ENCODE data around the gene ERP27. TPM values are rescaled to one million over a fixed set of nuclear protein-coding genes. Genes with fewer than 3 reads are reported as not detected.

The ERP27 gene
- total and polyA plus RNA-seq, 2 of the 8 experiments (the other 6 are each of a cell fraction or from before 2014, with no cell fraction given): not detected

GRCh38 chr12:14892726-14893505, 45.4 kb downstream of the ERP27 start:
- no peak overlapping the region for H3K4ac ChIP-seq (replicated peaks; ENCODE audit: insufficient read length, low read depth, low read length)
- no peaks in the 10 kb centered on the region for H3K4me1 ChIP-seq (replicated peaks in 1 of 4; ENCODE audit: control insufficient read depth in 3 of 4, insufficient read depth in 4 of 4, low read length in 3 of 4)
- H3K14ac ChIP-seq (ENCODE audit: insufficient read length): no peak overlapping the region
- H3K4me3 ChIP-seq (ENCODE audit: extremely low read depth in 1 of 4, insufficient read depth in 2 of 4, low read depth in 3 of 4, low read length in 4 of 4): no peak overlapping the region
- H4K91ac ChIP-seq (replicated peaks; ENCODE audit: insufficient read length, low read length): no peak overlapping the region
- H4K8ac ChIP-seq (ENCODE audit: extremely low read depth, insufficient read depth, low read length): no peak overlapping the region
- H3K36me3 ChIP-seq (ENCODE audit: control insufficient read depth in 2 of 4, insufficient read depth in 4 of 4, low read length in 3 of 4): no peaks in the 10 kb centered on the region
- no peak overlapping the region for H4K5ac ChIP-seq (ENCODE audit: insufficient read length, low read depth, low read length)
- 89% methylated on average over 7 of the region's 7 CpGs; no CpG with 5 or more reads in 1 of the 2 experiments for WGBS, 2 experiments (ENCODE audit: extremely low coverage in 1 of 2, insufficient coverage in 1 of 2, insufficient read length in 1 of 2, insufficient replicate concordance in 2 of 2, low coverage in 1 of 2, low lambda C conversion rate in 2 of 2, missing lambda C conversion rate in 1 of 2)
- CTCF ChIA-PET (ENCODE audit: partially characterized antibody): interaction anchor here (0.6 to 1.5 kb wide), 7 partner anchors 8 to 118 kb away, joined by 3 to 5 read pairs (median 3); no protein-coding TSS in a partner anchor
- H3K18ac ChIP-seq (ENCODE audit: extremely low read depth, low read length): no peak overlapping the region
- 0 out of 2 replicates have a peak overlapping the region, but pooled peaks have one; percentile 52 for H2AFZ ChIP-seq (ENCODE audit: low read length)
- H3K27ac ChIP-seq (ENCODE audit: low read depth, low read length): no peak overlapping the region
- H3K9me3 ChIP-seq (ENCODE audit: insufficient read depth in 2 of 2, low read depth in 1 of 2, low read length in 1 of 2): no peaks in the 10 kb centered on the region
- H3K9ac ChIP-seq (replicated peaks in 1 of 4; ENCODE audit: extremely low read depth in 1 of 4, low read depth in 3 of 4, low read length in 3 of 4): no peak overlapping the region; a peak in 1 of 7 replicates
- no peak overlapping the region for H3K56ac ChIP-seq (replicated peaks; ENCODE audit: insufficient read length, low read depth, low read length)
- H2AK5ac ChIP-seq (ENCODE audit: low read depth, low read length): no peak overlapping the region
- H2BK20ac ChIP-seq (ENCODE audit: low read length): no peak overlapping the region
- H3K79me1 ChIP-seq (ENCODE audit: low read depth, low read length): no peaks in the 10 kb centered on the region
- TF ChIP-seq RAD21 (IDR thresholded peaks at IDR 0.05 in 1 of 2, conservative IDR thresholded peaks at IDR 0.05 in 1 of 2; ENCODE audit: low read depth in 2 of 2, low read length in 2 of 2) (peak; percentile 2 to 22; a peak in 3 of 4 replicates), SIN3A (conservative IDR thresholded peaks at IDR 0.05 in 1 of 2, IDR thresholded peaks at IDR 0.05 in 1 of 2; ENCODE audit: low read depth in 1 of 2, low read length in 2 of 2) (no peak)
- H4K20me1 ChIP-seq (replicated peaks in 1 of 2; ENCODE audit: control insufficient read depth in 1 of 2, insufficient read depth in 2 of 2, low read length in 2 of 2): no peaks in the 10 kb centered on the region
- no peaks in the 10 kb centered on the region for H3K79me2 ChIP-seq (ENCODE audit: control insufficient read depth in 1 of 2, insufficient read depth in 2 of 2, low read length in 2 of 2)
- H2BK15ac ChIP-seq (ENCODE audit: low read length): no peak overlapping the region
- FAIRE-seq: no peak
- no peak overlapping the region for H3K23ac ChIP-seq (ENCODE audit: insufficient read length)
- DNase-seq (ENCODE audit: low read depth in 1 of 2, low spot score in 2 of 2): no peak
- POLR2A ChIA-PET (ENCODE audit: partially characterized antibody): interaction anchor here (1.1 to 1.5 kb wide), 2 partner anchors 44 to 123 kb away, joined by 3 read pairs; no protein-coding TSS in a partner anchor
- H3K4me2 ChIP-seq (ENCODE audit: insufficient read depth in 1 of 2, low read depth in 2 of 2, low read length in 2 of 2): no peak overlapping the region
- H3K23me2 ChIP-seq (ENCODE audit: low read depth, low read length): no peaks in the 10 kb centered on the region
- no peak overlapping the region for H2BK5ac ChIP-seq (ENCODE audit: low read depth, low read length)
- H2BK120ac ChIP-seq (replicated peaks; ENCODE audit: low read depth, low read length): no peak overlapping the region
- H2BK12ac ChIP-seq (ENCODE audit: low read depth, low read length): no peak overlapping the region
- H3K27me3 ChIP-seq (replicated peaks in 1 of 4; ENCODE audit: control insufficient read depth in 3 of 4, extremely low read depth in 1 of 4, insufficient read depth in 3 of 4, low read length in 3 of 4): no peaks in the 10 kb centered on the region

Data from H1 (cell line).